Measurements from ENCODE around the gene CCIN. TPM values are rescaled to one million over a fixed set of nuclear protein-coding genes. Genes with fewer than 3 reads are reported as not detected.
A peak's percentile ranks its signal among the peaks of the same experiment; 100 is the strongest.

Gene CCIN
- total RNA-seq, 1 donor: 2.6 TPM

DNA sequence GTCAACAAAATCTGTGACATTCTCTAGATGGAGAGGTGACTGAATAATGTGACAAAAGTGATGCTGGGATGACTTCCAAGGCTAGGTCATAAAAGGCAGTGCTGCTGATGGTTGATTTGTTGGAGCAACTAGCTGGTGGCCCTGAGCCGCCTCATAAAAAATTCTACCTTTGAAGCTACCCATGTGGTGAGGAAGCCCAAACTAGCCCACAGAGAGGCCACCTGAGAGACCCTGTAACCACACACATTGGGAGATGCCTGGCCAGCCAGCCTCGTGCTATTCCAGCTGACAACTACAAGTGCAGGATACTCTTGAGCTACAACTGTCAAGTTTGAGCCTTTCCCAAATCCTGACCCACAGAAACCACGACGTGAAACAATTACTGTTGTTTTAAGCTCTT, 44.2 kb downstream of the CCIN start:
- H3K4me3 ChIP-seq (ENCODE audit: low read depth, low read length): no peak overlapping the region
- DNase-seq (ENCODE audit: low read depth): no peak
- TF ChIP-seq, protein P1, sequence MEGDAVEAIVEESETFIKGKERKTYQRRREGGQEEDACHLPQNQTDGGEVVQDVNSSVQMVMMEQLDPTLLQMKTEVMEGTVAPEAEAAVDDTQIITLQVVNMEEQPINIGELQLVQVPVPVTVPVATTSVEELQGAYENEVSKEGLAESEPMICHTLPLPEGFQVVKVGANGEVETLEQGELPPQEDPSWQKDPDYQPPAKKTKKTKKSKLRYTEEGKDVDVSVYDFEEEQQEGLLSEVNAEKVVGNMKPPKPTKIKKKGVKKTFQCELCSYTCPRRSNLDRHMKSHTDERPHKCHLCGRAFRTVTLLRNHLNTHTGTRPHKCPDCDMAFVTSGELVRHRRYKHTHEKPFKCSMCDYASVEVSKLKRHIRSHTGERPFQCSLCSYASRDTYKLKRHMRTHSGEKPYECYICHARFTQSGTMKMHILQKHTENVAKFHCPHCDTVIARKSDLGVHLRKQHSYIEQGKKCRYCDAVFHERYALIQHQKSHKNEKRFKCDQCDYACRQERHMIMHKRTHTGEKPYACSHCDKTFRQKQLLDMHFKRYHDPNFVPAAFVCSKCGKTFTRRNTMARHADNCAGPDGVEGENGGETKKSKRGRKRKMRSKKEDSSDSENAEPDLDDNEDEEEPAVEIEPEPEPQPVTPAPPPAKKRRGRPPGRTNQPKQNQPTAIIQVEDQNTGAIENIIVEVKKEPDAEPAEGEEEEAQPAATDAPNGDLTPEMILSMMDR (IDR thresholded peaks at IDR 0.05; ENCODE audit: insufficient read depth, low read length): no peak

- peak; percentile 46 for DNase-seq (ENCODE audit: low read depth)
- TF ChIP-seq, protein P1 (IDR thresholded peaks at IDR 0.05; ENCODE audit: insufficient read depth, low read length): no peak
These were observed 44.8 kb downstream of the CCIN start for GRCh38 chr9:36213989-36214388.

GRCh38 chr9:36214571-36214970, 45.4 kb downstream of the CCIN start:
- DNase-seq (ENCODE audit: low read depth): peak; percentile 87
- no peak overlapping the region for H3K4me3 ChIP-seq (ENCODE audit: low read depth, low read length)

More at GRCh38 chr9:36213989-36214388, 44.8 kb downstream of the CCIN start:
- no peak overlapping the region for H3K4me3 ChIP-seq (ENCODE audit: low read depth, low read length)

DNA sequence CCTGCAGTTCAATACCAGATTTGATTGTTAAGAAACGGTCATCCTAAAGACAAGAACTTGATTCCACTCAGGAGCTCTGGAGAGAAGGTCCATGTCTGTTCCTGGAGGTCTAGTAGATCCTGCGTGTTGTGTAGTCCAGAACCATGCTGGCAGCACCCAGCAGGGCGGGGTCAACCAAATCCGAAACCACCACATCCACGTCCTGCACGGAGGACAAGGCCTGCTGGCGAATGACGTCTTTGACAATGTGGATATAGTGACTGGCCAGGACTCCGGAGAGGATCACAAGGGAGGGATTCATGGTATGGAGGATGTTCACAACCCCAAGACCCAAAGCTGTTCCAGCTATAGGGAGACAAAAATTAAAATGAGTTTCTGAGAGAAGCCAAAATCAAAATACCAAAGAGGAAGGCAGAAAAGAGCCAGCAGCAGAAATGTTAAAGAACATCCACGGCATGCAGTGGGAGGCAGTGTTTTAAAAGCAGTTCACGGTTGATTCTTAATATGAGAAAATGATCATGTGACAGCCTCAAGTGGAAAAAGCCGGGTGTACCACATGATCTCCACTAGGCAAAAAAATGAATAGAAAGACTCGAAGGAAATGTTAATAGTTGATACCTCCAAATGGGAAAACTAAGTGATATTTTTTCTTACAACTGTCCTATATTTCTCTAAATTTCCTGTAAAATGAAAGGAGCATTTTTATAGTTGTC, 48.2 kb downstream of the CCIN start:
- TF ChIP-seq, protein P1 (IDR thresholded peaks at IDR 0.05; ENCODE audit: insufficient read depth, low read length): no peak
- DNase-seq (ENCODE audit: low read depth): no peak
- no peak overlapping the region for H3K4me3 ChIP-seq (ENCODE audit: low read depth, low read length)

More at GRCh38 chr9:36214571-36214970, 45.4 kb downstream of the CCIN start:
- TF ChIP-seq, protein P1 (IDR thresholded peaks at IDR 0.05; ENCODE audit: insufficient read depth, low read length): no peak

- TF ChIP-seq, protein P1 (IDR thresholded peaks at IDR 0.05; ENCODE audit: insufficient read depth, low read length): no peak
- no peak overlapping the region for H3K4me3 ChIP-seq (ENCODE audit: low read depth, low read length)
- DNase-seq (ENCODE audit: low read depth): no peak
These were observed 48.8 kb downstream of the CCIN start for GRCh38 chr9:36218011-36218410.

DNA sequence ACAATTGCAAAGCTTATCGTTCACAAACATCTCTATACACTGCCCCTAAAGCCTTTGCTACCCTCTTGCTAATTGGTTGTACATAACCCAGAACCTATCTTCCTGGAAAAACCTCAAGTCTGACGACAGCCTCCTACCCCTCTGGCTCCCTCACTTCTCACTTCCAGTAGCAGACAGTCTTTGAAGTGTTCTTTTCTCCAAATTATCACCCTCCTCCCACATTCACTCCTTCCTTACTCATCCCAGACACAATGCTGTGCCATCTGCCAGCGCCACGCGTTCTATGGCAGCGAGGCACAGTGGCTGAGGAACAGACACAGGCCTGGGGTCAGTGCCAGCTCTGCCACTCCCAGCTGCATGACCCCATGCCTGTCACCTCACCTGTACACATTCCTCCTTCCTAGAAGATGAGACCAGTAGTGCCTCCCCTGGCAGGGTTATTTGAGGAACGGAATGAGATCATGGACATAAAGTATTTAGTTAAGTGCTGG, 49.3 kb downstream of the CCIN start:
- TF ChIP-seq, protein P1 (IDR thresholded peaks at IDR 0.05; ENCODE audit: insufficient read depth, low read length): no peak
- no peak overlapping the region for H3K4me3 ChIP-seq (ENCODE audit: low read depth, low read length)
- DNase-seq (ENCODE audit: low read depth): no peak

Other genes starting within 250 kb of the CCIN start
- not detected in 2 replicates for gene OR2S2, start 211.2 kb upstream of the CCIN start, total RNA-seq (ENCODE audit: low replicate concordance)
- gene RECK, start 132.5 kb upstream of the CCIN start, total RNA-seq (ENCODE audit: low replicate concordance): 30.1 and 61.8 TPM in 2 replicates
- gene GLIPR2, start 32.7 kb upstream of the CCIN start, total RNA-seq (ENCODE audit: low replicate concordance): 24.3 and 36.6 TPM in 2 replicates
- gene CLTA, start 21.5 kb downstream of the CCIN start, total RNA-seq (ENCODE audit: low replicate concordance): 239 and 451 TPM in 2 replicates
- gene GNE, start 89.1 kb downstream of the CCIN start, total RNA-seq (ENCODE audit: low replicate concordance): 11.4 and 23.8 TPM in 2 replicates
- 7.1 and 18.3 TPM in 2 replicates for gene RNF38, start 230.9 kb downstream of the CCIN start, total RNA-seq (ENCODE audit: low replicate concordance)